ENCODE results near the gene SLC25A42. TPM values are rescaled to one million over a fixed set of nuclear protein-coding genes. Genes with fewer than 3 reads are reported as not detected.
A peak's percentile ranks its signal among the peaks of the same experiment; 100 is the strongest.

The SLC25A42 gene
- total and polyA plus RNA-seq, 2 experiments from 2014 or later, result 5.9 to 6.9 TPM

GRCh38 chr19:19051478-19052213 is 12.1 kb upstream of the SLC25A42 start:
- no peak for DNase-seq
- H2AFZ ChIP-seq, result no peak overlapping the region
- H3K36me3 ChIP-seq (ENCODE audit: low read depth), result no peaks in the 10 kb centered on the region
- H4K20me1 ChIP-seq (ENCODE audit: insufficient read depth), result no peaks in the 10 kb centered on the region
- TF ChIP-seq EZH2phosphoT487 (IDR thresholded peaks at IDR 0.05; ENCODE audit: insufficient read depth, low read depth) (no peak), EZH2 (IDR thresholded peaks at IDR 0.05; ENCODE audit: insufficient read depth, poor library complexity, severe bottlenecking) (no peak)
- H3K4me1 ChIP-seq (ENCODE audit: insufficient read depth), result no peaks in the 10 kb centered on the region
- no peaks in the 10 kb centered on the region for H3K9me2 ChIP-seq (ENCODE audit: insufficient read depth)
- in situ Hi-C loops (cut with MboI), result no loop called here
- no peaks in the 10 kb centered on the region for H3F3A ChIP-seq (ENCODE audit: insufficient read depth)
- WGBS, 2 experiments (ENCODE audit: low coverage in 1 of 2, low lambda C conversion rate in 2 of 2, missing lambda C conversion rate in 2 of 2), result 93 to 94% methylated on average over 17 to 20 of the region's 20 CpGs
- no peak overlapping the region for H3K27ac ChIP-seq
- H3K79me2 ChIP-seq (ENCODE audit: insufficient read depth), result no peaks in the 10 kb centered on the region
- H3K4me2 ChIP-seq (ENCODE audit: unreplicated experiment), result no peak overlapping the region
- H3K9ac ChIP-seq, result no peak overlapping the region
- no peaks in the 10 kb centered on the region for H3K27me3 ChIP-seq (replicated peaks; ENCODE audit: insufficient read depth)
- no peak overlapping the region for H3K4me3 ChIP-seq
- H3K9me3 ChIP-seq (ENCODE audit: low read depth), result no peaks in the 10 kb centered on the region

- Histone ChIP-seq H3K4me1 (ENCODE audit: insufficient read depth) (no peaks in the 10 kb centered on the region), H3K9me2 (ENCODE audit: insufficient read depth) (no peaks in the 10 kb centered on the region), H3K4me2 (ENCODE audit: unreplicated experiment) (no peak overlapping the region), H3K9me3 (ENCODE audit: low read depth) (no peaks in the 10 kb centered on the region), H3K9ac (no peak overlapping the region), H2AFZ (no peak overlapping the region), H3F3A (ENCODE audit: insufficient read depth) (no peaks in the 10 kb centered on the region), H3K36me3 (ENCODE audit: low read depth) (no peaks in the 10 kb centered on the region), H3K27ac (no peak overlapping the region), H4K20me1 (ENCODE audit: insufficient read depth) (no peaks in the 10 kb centered on the region), H3K27me3 (replicated peaks; ENCODE audit: insufficient read depth) (no peaks in the 10 kb centered on the region), H3K4me3 (no peak overlapping the region), H3K79me2 (ENCODE audit: insufficient read depth) (no peaks in the 10 kb centered on the region)
- 62 to 79% methylated on average over 1 of the region's 1 CpG for WGBS, 2 experiments (ENCODE audit: low coverage in 1 of 2, low lambda C conversion rate in 2 of 2, missing lambda C conversion rate in 2 of 2)
- TF ChIP-seq EZH2phosphoT487 (IDR thresholded peaks at IDR 0.05; ENCODE audit: insufficient read depth, low read depth) (no peak), EZH2 (IDR thresholded peaks at IDR 0.05; ENCODE audit: insufficient read depth, poor library complexity, severe bottlenecking) (no peak)
- no peak for DNase-seq
- in situ Hi-C loops (cut with MboI), result no loop called here
These were observed 10.9 kb upstream of the SLC25A42 start for GRCh38 chr19:19052921-19053320.

DNA sequence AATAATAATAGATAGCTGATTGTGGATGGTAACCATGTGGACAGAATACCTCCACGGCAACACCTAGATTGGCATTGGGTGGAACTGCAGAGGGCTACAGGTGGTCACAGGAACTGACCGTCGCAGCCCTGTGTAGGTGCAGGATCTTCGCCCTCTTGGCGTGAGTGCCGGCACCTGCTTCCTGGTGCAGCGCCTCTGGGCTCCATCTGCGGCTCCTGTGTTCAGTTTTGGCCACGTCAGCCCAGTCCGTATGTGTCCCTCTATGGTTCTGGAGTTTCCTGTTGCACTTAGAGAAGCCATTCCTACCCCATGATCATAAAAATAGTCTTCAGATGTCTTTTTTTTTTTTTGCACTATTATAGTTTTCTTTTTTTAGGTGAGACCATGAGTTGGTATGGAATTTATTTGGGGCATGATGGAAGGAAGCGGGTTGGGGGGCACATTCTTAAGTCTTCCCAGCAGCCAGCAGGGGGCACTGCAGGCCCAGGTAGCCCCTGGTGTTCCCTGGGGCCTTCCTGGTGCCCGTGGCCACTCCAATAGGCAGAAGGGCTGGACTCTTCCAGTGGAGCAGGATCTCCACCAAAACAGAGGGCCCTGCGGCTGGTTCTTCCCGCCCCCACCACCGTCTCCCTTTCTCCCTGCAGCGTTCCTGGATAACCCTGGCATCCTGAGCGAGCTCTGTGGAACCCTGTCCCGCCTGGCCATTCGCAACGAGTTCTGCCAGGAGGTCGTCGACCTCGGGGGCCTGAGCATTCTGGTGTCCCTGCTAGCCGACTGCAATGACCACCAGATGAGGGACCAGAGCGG is 10.1 kb upstream of the SLC25A42 start:
- 86 to 90% methylated on average over 21 to 25 of the region's 25 CpGs for WGBS, 2 experiments (ENCODE audit: low coverage in 1 of 2, low lambda C conversion rate in 2 of 2, missing lambda C conversion rate in 2 of 2)
- Histone ChIP-seq H3K9me3 (ENCODE audit: low read depth) (no peaks in the 10 kb centered on the region), H3K4me1 (ENCODE audit: insufficient read depth) (no peaks in the 10 kb centered on the region), H3K27me3 (replicated peaks; ENCODE audit: insufficient read depth) (no peaks in the 10 kb centered on the region), H3K9me2 (ENCODE audit: insufficient read depth) (no peaks in the 10 kb centered on the region), H3K79me2 (ENCODE audit: insufficient read depth) (no peaks in the 10 kb centered on the region), H3K9ac (no peak overlapping the region), H3F3A (ENCODE audit: insufficient read depth) (no peaks in the 10 kb centered on the region), H4K20me1 (ENCODE audit: insufficient read depth) (no peaks in the 10 kb centered on the region), H3K4me3 (no peak overlapping the region), H2AFZ (no peak overlapping the region), H3K4me2 (ENCODE audit: unreplicated experiment) (no peak overlapping the region), H3K27ac (no peak overlapping the region), H3K36me3 (ENCODE audit: low read depth) (no peaks in the 10 kb centered on the region)
- peak; percentile 60 for DNase-seq
- in situ Hi-C loops (cut with MboI), result no loop called here
- TF ChIP-seq EZH2 (IDR thresholded peaks at IDR 0.05; ENCODE audit: insufficient read depth, poor library complexity, severe bottlenecking), result no peak
- no peak for TF ChIP-seq EZH2phosphoT487 (IDR thresholded peaks at IDR 0.05; ENCODE audit: insufficient read depth, low read depth)

DNA sequence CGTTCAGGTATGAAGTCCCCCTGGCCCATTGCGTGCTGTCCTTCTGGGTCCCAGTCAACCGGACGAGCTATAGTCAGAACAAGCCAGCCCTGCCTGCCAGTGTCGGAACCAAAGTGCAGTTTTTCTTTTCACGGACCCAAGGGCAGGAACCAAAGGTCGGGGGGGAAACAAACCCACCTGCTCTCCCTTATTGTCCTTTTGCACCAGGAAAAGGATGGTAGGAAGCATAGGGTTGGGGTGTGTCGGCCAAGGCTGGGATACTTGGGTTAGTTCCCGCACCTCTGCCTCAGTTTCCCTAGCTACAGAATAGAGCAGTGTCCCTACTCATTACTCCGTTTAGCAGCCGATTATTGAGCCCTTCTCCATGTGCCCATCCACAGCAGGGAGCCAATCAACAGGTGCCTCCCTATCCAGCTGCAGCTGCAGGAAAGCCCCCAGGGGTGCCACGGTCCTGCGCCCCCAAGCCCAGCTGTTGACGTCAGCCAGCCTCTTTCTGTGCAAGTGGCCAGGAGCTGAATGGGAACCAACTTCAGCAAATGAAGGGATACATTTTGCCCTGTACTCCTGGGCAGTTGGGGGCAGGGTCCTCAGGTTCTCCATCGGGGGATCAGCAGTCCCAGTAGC is 9.4 kb upstream of the SLC25A42 start:
- no peaks in the 10 kb centered on the region for H3F3A ChIP-seq (ENCODE audit: insufficient read depth)
- no peak overlapping the region for H3K4me3 ChIP-seq
- no peaks in the 10 kb centered on the region for H3K27me3 ChIP-seq (replicated peaks; ENCODE audit: insufficient read depth)
- 93 to 94% methylated on average over 15 of the region's 15 CpGs for WGBS, 2 experiments (ENCODE audit: low coverage in 1 of 2, low lambda C conversion rate in 2 of 2, missing lambda C conversion rate in 2 of 2)
- in situ Hi-C loops (cut with MboI), result no loop called here
- no peaks in the 10 kb centered on the region for H3K4me1 ChIP-seq (ENCODE audit: insufficient read depth)
- no peaks in the 10 kb centered on the region for H4K20me1 ChIP-seq (ENCODE audit: insufficient read depth)
- no peak overlapping the region for H3K27ac ChIP-seq
- H3K9me3 ChIP-seq (ENCODE audit: low read depth), result no peaks in the 10 kb centered on the region
- no peaks in the 10 kb centered on the region for H3K79me2 ChIP-seq (ENCODE audit: insufficient read depth)
- DNase-seq, result no peak
- no peaks in the 10 kb centered on the region for H3K36me3 ChIP-seq (ENCODE audit: low read depth)
- no peak overlapping the region for H3K4me2 ChIP-seq (ENCODE audit: unreplicated experiment)
- no peak overlapping the region for H2AFZ ChIP-seq
- TF ChIP-seq EZH2phosphoT487 (IDR thresholded peaks at IDR 0.05; ENCODE audit: insufficient read depth, low read depth) (no peak), EZH2 (IDR thresholded peaks at IDR 0.05; ENCODE audit: insufficient read depth, poor library complexity, severe bottlenecking) (no peak)
- no peaks in the 10 kb centered on the region for H3K9me2 ChIP-seq (ENCODE audit: insufficient read depth)
- no peak overlapping the region for H3K9ac ChIP-seq

All from GM23248 (cell line).